Adrenal gland (tissue), 12 donors: Measurements from ENCODE around the gene PPIL1. TPM values are rescaled to one million over a fixed set of nuclear protein-coding genes. Genes with fewer than 3 reads are reported as not detected.

Experiments
- DNase-seq, 7 donors: peaks; one replicate each; pipeline ENCODE4 v3.0.0-alpha.2; 2019 to 2020
- H3K27ac ChIP-seq, 5 donors: fragments of 200-600 bp; sonication (generic) in 4 of 5; 1 replicate in 3 of 5; 2 replicates in 2 of 5; pipeline versions ENCODE4 v1.5.1 to v1.8.0; 2016 to 2020; ENCODE audit warnings: mild to moderate bottlenecking in 1 of 5
- H3K27me3 ChIP-seq: fragments of 200-600 bp; 2 replicates; pipeline ENCODE4 v1.8.0; 2021
- H3K36me3 ChIP-seq, 2 donors: fragments of 200-600 bp; replicated peaks in 1 of 2; 1 replicate in 1 of 2; 2 replicates in 1 of 2; pipeline versions ENCODE4 v1.5.1 to v1.8.0; 2018 to 2022
- H3K4me1 ChIP-seq, 2 donors: fragments of 200-600 bp; replicated peaks in 1 of 2; 1 replicate in 1 of 2; 2 replicates in 1 of 2; pipeline versions ENCODE4 v1.5.1 to v1.8.0; 2018 to 2021
- H3K4me3 ChIP-seq, 4 donors: fragments of 200-600 bp; sonication (generic) in 3 of 4; one replicate each; pipeline ENCODE4 v1.5.1; 2016 to 2018
- H3K9me3 ChIP-seq, 3 donors: fragments of 200-600 bp; sonication (generic) in 1 of 3; replicated peaks in 1 of 3; 1 replicate in 2 of 3; 2 replicates in 1 of 3; pipeline versions ENCODE4 v1.5.1 to v1.8.0; 2016 to 2021
- CTCF ChIP-seq, 6 experiments: fragments of 450-650 bp in 4 of 6; fragments of 200-600 bp in 2 of 6; sonication (generic) in 1 of 6; IDR thresholded peaks; 1 replicate in 5 of 6; 2 replicates in 1 of 6; pipeline versions ENCODE4 v1.5.1 to v1.8.0; 2016 to 2021; ENCODE audit warnings: antibody characterized with exemption in 6 of 6, mild to moderate bottlenecking in 2 of 6, moderate library complexity in 1 of 6
- POLR2A ChIP-seq, 2 donors: fragments of 450-650 bp; IDR thresholded peaks; one replicate each; pipeline ENCODE4 v1.6.1; 2017; ENCODE audit warnings: antibody characterized with exemption in 2 of 2, mild to moderate bottlenecking in 2 of 2, moderate library complexity in 1 of 2
- WGBS, 4 donors: extraction: QIAGEN DNeasy Blood & Tissue Kit in 2 of 4; methylation state at CpG; one replicate each; pipeline versions ENCODE4 v1.1.5 to v1.1.7; 2013 to 2017; 5-methylcytosine and 5-hydroxymethylcytosine counted together
- intact Hi-C, 2 donors: fragments of 100-400 bp; cut with DNase I; formaldehyde crosslinking; loops; one replicate each; pipeline versions ENCODE4 v1.14.1 to v1.15.0; 2022 to 2023
- polyA plus RNA-seq, 3 donors: library from polyadenylated mRNA; stranded (reverse); fragments of 200-250 nt in 2 of 3; fragments of 350-450 nt in 1 of 3; fragmentation: Illumina TruSeq in 1 of 3; extraction: RNeasy Lipid Tissue Mini Kit (QIAGEN cat#74804) in 1 of 3; gene quantifications; one replicate each; pipeline ENCODE4 v1.2.3, GENCODE V29; 2013 to 2014
- total RNA-seq, 9 donors: library from RNA; depleted of rRNA in 4 of 9; stranded (reverse); fragments of >200 nt in 4 of 9; fragments of 120-200 nt in 1 of 9; fragmentation: NEBNext Ultra II Directional in 1 of 9; extraction: Animal tissue kit (Norgen Biotek cat#: 25700) in 1 of 9; gene quantifications; one replicate each; pipeline versions ENCODE4 v1.1.0 to v1.2.4, GENCODE V29; 2013 to 2023
- donor health status: healthy with polysubstance abuse.
- donor health status: Bipolar disorder and iron deficiency.
- donor health status: DM: yes; HTN: yes; CAD: no.
- donor health status: DM: no; HTN: no; CAD: no.
- donor health status: DM: no; HTN: no; CAD: no.
- donor health status: DM: yes; HTN: yes; CAD: no.

Gene PPIL1
- total and polyA plus RNA-seq, 12 donors = 8.2 to 138 (median 49.9) TPM

- Histone ChIP-seq H3K36me3 (peaks cover 0 to 8% of the 10 kb centered on the region in 2 donors), H3K9me3 (no peaks in the 10 kb centered on the region), H3K4me3 (no peak overlapping the region), H3K27ac (no peak overlapping the region), H3K4me1 (peaks cover 17 to 29% of the 10 kb centered on the region in 2 donors), H3K27me3 (no peaks in the 10 kb centered on the region)
- TF ChIP-seq CTCF (IDR thresholded peaks at IDR 0.05) = peak in 1 of 6 experiments; percentile 7
- TF ChIP-seq POLR2A (IDR thresholded peaks at IDR 0.05) = no peak
- no peak for DNase-seq
- intact Hi-C loops = loop anchor here (5.0 to 10.0 kb wide), 2 partner anchors 87 to 125 kb away; no protein-coding TSS in a partner anchor
- WGBS, 4 donors = 91 to 98% (median 94%) methylated on average over 3 of the region's 3 CpGs
These were observed 15.6 kb upstream of the PPIL1 start for GRCh38 chr6:36890112-36890663.

- Histone ChIP-seq H3K4me3 (no peak overlapping the region), H3K9me3 (no peaks in the 10 kb centered on the region), H3K36me3 (no peaks in the 10 kb centered on the region), H3K27me3 (no peaks in the 10 kb centered on the region), H3K4me1 (peaks cover 17 to 31% of the 10 kb centered on the region in 2 donors), H3K27ac (peak overlapping the region in 1 of 5 donors; percentile 34)
- TF ChIP-seq CTCF (IDR thresholded peaks at IDR 0.05) (no peak), POLR2A (IDR thresholded peaks at IDR 0.05) (no peak)
- no peak for DNase-seq
- intact Hi-C loops = loop anchor here in 1 of 2 donors (5.0 kb wide), 1 partner anchor 88 kb away; no protein-coding TSS in a partner anchor
- WGBS, 4 donors = 26 to 36% (median 30%) methylated on average over 6 of the region's 6 CpGs
These were observed 14.3 kb upstream of the PPIL1 start for GRCh38 chr6:36888654-36889481.

- intact Hi-C loops = loop anchor here in 1 of 2 donors (5.0 kb wide), 1 partner anchor 89 kb away; no protein-coding TSS in a partner anchor
- WGBS, 4 donors = 92 to 98% (median 96%) methylated on average over 7 of the region's 7 CpGs
These were observed 13.6 kb upstream of the PPIL1 start for GRCh38 chr6:36888115-36888643.

More at GRCh38 chr6:36888115-36888643, 13.6 kb upstream of the PPIL1 start:
- H3K4me3 ChIP-seq = no peak overlapping the region
- H3K27me3 ChIP-seq = no peaks in the 10 kb centered on the region
- no peaks in the 10 kb centered on the region for H3K9me3 ChIP-seq
- H3K36me3 ChIP-seq = no peaks in the 10 kb centered on the region
- H3K27ac ChIP-seq = peak overlapping the region in 1 of 5 donors; percentile 34
- no peak for DNase-seq
- H3K4me1 ChIP-seq = peaks cover 17 to 31% of the 10 kb centered on the region in 2 donors
- TF ChIP-seq POLR2A (IDR thresholded peaks at IDR 0.05) (no peak), CTCF (IDR thresholded peaks at IDR 0.05) (no peak)
